GM18498 (cell line): Measurements from ENCODE around the gene MAEA.

ENCODE experiments used
- ATAC-seq: cut with Tn5 transposase; IDR thresholded peaks from one replicate; pipeline ENCODE4 v1.9.1; 2021; ENCODE audit warnings: mild to moderate bottlenecking, moderate library complexity; ENCODE audit not compliant: unreplicated experiment

MAEA gene

GRCh38 chr4:1376841-1377605 lies 87.3 kb downstream of the MAEA start:
- ATAC-seq: no peak

- ATAC-seq: no peak
These were observed 88.0 kb downstream of the MAEA start for GRCh38 chr4:1377606-1378261.

- no peak for ATAC-seq
These were observed 89.0 kb downstream of the MAEA start for GRCh38 chr4:1378559-1379231.

GRCh38 chr4:1379351-1379781 lies 89.7 kb downstream of the MAEA start:
- no peak for ATAC-seq

- no peak for ATAC-seq
These were observed 90.2 kb downstream of the MAEA start for GRCh38 chr4:1379801-1380331.

GRCh38 chr4:1380368-1381151 lies 90.9 kb downstream of the MAEA start:
- ATAC-seq: no peak

GRCh38 chr4:1381181-1381621 lies 91.5 kb downstream of the MAEA start:
- ATAC-seq: no peak

- ATAC-seq: no peak
These were observed 92.4 kb downstream of the MAEA start for GRCh38 chr4:1381944-1382541.

GRCh38 chr4:1382776-1383727 lies 93.4 kb downstream of the MAEA start:
- no peak for ATAC-seq

GRCh38 chr4:1383728-1384591 lies 94.3 kb downstream of the MAEA start:
- no peak for ATAC-seq

GRCh38 chr4:1384675-1385372 lies 95.1 kb downstream of the MAEA start:
- no peak for ATAC-seq

- ATAC-seq: no peak
These were observed 96.0 kb downstream of the MAEA start for GRCh38 chr4:1385373-1386340.
